Thyroid gland (tissue), 4 donors: ENCODE data around the gene VOPP1.

ENCODE experiments used
- CTCF ChIP-seq, 6 experiments: fragments of 200-600 bp in 3 of 6; fragments of 450-650 bp in 3 of 6; sonication (generic) in 3 of 6; IDR thresholded peaks; one replicate each; pipeline ENCODE4 v1.5.1; 2016 to 2019; ENCODE audit warnings: antibody characterized with exemption in 6 of 6, mild to moderate bottlenecking in 2 of 6, inconsistent platforms in 1 of 6, moderate library complexity in 1 of 6
- POLR2A ChIP-seq, 2 donors: fragments of 450-650 bp; IDR thresholded peaks; one replicate each; pipeline ENCODE4 v1.6.1; 2017; ENCODE audit warnings: antibody characterized with exemption in 2 of 2, mild to moderate bottlenecking in 2 of 2, moderate library complexity in 1 of 2

GRCh38 chr7:55477781-55478374 is 94.4 kb downstream of the VOPP1 start:
- TF ChIP-seq CTCF (IDR thresholded peaks at IDR 0.05), result no peak
- no peak for TF ChIP-seq POLR2A (IDR thresholded peaks at IDR 0.05)
